COR-L47 (cell line): ENCODE measurements around the gene RAP1GAP2.
"Not testable (repeated sequence)": the region's sequence is repeated elsewhere in the genome, so short reads cannot be mapped to it uniquely, and the experiment has no call there.

ENCODE experiments used
- DNase-seq: peaks from one replicate; lab custom pipeline; 2025; lab: John Stamatoyannopoulos, UW

RAP1GAP2 gene

GRCh38 chr17:2814481-2815341 lies 18.5 kb downstream of the RAP1GAP2 start:
- DNase-seq, result no peak

- DNase-seq, result no peak
These were observed 19.5 kb downstream of the RAP1GAP2 start for GRCh38 chr17:2815781-2816185.

GRCh38 chr17:2816688-2817087 lies 20.4 kb downstream of the RAP1GAP2 start:
- DNase-seq, result no peak

- DNase-seq, result not testable (repeated sequence)
These were observed 23.1 kb downstream of the RAP1GAP2 start for GRCh38 chr17:2819294-2819693.

- no peak for DNase-seq
These were observed 23.8 kb downstream of the RAP1GAP2 start for GRCh38 chr17:2819921-2820501.

GRCh38 chr17:2821868-2822267 lies 25.6 kb downstream of the RAP1GAP2 start:
- no peak for DNase-seq

GRCh38 chr17:2822358-2822757 lies 26.1 kb downstream of the RAP1GAP2 start:
- DNase-seq, result no peak

GRCh38 chr17:2825253-2825970 lies 29.2 kb downstream of the RAP1GAP2 start:
- no peak for DNase-seq

- DNase-seq, result peak; percentile 29
These were observed 32.3 kb downstream of the RAP1GAP2 start for GRCh38 chr17:2828397-2829038.

GRCh38 chr17:2830678-2831077 lies 34.4 kb downstream of the RAP1GAP2 start:
- no peak for DNase-seq

- DNase-seq, result no peak
These were observed 39.5 kb downstream of the RAP1GAP2 start for GRCh38 chr17:2835780-2836179.

GRCh38 chr17:2837147-2837561 lies 40.9 kb downstream of the RAP1GAP2 start:
- no peak for DNase-seq

GRCh38 chr17:2841606-2842005 lies 45.4 kb downstream of the RAP1GAP2 start:
- DNase-seq, result no peak

GRCh38 chr17:2842464-2842863 lies 46.2 kb downstream of the RAP1GAP2 start:
- DNase-seq, result no peak

- DNase-seq, result peak; percentile 65
These were observed 48.2 kb downstream of the RAP1GAP2 start for GRCh38 chr17:2844416-2844815.

- DNase-seq, result no peak
These were observed 51.4 kb downstream of the RAP1GAP2 start for GRCh38 chr17:2847381-2848333.

GRCh38 chr17:2849327-2849670 lies 53.1 kb downstream of the RAP1GAP2 start:
- no peak for DNase-seq

GRCh38 chr17:2850991-2851390 lies 54.8 kb downstream of the RAP1GAP2 start:
- no peak for DNase-seq

GRCh38 chr17:2851615-2852014 lies 55.4 kb downstream of the RAP1GAP2 start:
- DNase-seq, result no peak

GRCh38 chr17:2852221-2852620 lies 56.0 kb downstream of the RAP1GAP2 start:
- no peak for DNase-seq

- no peak for DNase-seq
These were observed 56.6 kb downstream of the RAP1GAP2 start for GRCh38 chr17:2852729-2853282.
